Fibroblast of peridontal ligament (primary cell): ENCODE data around the gene CAMK1D.

Experiments used
- DNase-seq: peaks from one replicate; pipeline ENCODE4 v3.0.0-alpha.2; 2010; ENCODE audit errors: extremely low read depth

CAMK1D gene

DNA sequence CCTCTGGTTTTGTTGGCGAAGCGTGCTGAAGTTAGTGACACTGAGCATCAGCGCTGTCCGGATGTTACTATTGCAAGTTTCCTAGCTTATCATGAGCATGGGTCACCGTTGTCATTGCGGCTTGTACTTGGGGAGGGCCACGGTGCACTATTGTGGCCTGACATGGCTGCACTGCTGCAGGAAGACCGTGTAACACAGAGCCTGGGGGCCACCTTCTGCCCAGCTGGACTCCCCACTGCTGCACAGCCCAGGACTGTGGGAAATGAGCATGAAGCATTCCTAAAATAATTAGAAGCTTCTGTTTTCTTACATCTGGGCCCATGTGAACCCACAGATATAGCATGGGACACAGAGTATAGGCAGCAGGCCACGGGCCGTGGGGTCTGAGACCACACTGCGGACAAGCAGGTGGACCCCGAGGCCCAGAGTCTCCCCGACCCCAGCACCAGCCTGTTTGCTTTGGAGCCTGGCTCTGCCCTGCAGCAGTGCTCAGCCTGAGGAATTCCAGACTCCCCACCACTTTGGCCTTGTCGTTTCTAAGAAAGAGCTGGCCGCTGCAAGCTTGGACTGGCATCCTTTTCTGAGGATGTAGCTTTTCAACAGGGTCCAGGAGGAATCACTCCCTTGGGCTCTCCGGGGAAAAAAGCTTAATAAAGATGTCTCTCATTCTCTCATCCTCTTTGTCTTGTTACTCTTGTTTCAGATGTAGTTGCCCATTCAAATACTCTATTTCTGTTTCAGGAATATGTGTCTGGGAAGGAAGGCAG, 473.0 kb downstream of the CAMK1D start:
- no peak for DNase-seq

DNA sequence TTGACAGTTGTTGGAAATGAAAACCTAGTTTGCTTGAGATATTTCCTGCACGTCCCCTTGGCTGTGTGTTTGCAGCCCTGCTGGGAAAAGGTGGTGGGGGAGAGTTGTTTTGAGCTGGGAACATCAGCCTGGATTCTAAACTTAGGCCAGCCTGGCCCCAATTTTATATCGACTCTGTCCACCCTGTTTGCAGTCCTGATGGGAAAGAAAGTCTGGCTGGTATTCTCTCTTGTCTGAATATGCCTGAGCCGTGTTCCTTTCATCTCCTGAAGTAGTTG, 473.5 kb downstream of the CAMK1D start:
- DNase-seq = no peak

DNA sequence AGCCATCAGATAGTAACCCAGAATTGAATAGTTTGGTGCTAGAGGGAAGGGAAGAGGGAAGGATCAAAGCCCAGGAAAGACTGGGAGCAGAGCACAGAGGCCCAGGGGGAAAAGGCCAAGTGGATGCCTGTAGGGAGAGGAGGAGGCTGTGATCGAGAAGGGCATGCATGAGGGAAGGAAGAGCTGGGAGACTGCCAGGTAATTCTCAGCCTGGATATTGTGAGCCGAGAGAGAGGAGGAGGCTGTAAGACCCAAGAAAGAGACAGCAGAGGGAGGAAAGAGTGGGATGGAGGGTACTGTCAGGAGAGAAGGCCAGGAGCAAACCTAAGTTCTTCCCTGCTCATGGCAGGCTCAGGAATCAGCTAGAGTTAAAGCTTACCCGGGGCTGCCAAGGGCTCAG, 474.0 kb downstream of the CAMK1D start:
- DNase-seq = no peak

DNA sequence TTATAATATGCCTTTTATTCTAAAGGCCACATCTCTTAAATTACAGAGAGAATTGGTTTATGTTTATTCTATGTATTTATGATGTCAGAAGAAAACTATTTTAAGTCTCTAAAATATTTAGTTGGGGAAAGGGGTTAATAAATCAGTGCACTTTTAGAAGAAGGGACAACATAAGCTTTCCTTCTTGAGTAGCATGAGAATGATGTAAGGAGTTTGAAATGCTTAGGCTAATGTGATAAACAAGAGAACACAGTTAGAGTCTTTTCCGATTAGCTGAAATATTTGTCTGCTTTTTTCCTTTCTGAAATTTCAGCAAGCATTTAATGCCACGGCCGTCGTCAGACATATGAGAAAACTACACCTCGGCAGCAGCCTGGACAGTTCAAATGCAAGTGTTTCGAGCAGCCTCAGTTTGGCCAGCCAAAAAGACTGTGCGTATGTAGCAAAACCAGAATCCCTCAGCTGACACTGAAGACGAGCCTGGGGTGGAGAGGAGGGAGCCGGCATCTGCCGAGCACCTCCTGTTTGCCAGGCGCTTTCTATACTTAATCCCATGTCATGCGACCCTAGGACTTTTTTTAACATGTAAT, 476.0 kb downstream of the CAMK1D start:
- DNase-seq = peak; percentile 2

DNA sequence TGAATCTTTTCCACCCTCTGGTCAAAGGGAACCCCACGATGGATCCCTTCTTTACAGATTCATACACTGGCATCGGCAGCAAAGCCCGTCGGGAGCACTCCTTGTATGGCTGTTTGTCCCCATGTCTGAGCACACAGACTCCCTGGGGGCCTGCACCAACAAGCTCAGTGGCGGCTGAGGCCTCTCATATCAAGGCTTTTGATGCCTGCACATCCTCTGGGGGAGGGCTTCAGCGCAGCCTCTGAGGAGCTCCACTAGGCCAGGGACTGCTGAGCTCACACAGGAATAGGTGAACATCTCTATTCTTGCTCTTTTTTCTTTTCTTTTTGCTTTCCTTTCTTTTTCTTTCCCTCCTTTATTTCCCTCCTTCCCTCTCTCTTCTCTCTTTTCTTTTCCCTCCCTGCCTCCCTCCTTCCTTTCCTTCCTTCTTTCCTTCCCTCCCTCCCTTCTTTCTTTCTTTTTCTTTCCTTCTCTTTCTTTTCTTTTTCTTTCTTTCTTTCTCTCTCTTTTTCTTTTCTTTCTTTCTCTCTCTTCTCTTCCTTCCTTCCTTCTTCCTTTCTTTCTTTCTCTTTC, 477.5 kb downstream of the CAMK1D start:
- no peak for DNase-seq

DNA sequence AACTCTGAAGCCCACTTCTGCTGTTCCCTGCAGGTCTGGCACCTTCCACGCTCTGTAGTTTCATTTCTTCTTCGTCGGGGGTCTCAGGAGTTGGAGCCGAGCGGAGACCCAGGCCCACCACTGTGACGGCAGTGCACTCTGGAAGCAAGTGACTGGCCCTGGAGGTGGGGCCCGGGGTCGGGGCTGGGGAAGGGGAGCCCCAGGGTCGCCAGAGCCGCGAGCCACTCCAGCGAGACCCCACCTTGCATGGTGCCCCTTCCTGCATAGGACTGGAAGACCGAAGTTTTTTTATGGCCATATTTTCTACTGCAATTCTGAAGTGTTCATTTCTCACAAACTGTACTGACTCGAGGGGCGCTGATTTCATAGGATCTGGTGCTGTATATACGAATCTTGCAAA, 479.4 kb downstream of the CAMK1D start:
- DNase-seq = no peak

DNA sequence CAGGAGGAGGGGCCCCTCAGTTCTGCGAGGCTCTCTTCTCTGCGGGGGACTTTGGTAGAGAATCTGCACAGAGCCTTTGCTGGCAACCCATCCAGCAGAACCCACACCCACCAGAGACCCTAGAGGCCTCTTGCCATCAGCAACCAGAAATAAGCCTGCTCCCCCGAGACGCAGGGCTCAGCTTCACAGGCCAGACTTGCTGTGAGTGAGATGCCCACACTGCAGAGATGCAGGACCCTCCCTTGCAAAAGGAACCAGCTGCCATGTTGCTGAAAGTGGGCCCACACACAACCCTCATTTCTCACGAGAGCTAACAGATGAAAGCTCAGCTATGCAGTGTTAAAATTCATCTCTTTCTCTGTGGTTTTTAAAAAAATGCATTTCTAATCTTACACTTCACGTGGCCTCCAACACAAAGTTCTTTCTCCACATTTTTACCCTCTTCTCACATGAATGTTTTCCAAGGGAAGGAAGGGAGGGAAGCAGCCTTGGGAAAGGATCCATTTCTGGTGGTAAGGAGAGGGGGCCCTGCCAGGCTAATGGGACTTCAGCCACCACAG, 480.6 kb downstream of the CAMK1D start:
- no peak for DNase-seq

DNA sequence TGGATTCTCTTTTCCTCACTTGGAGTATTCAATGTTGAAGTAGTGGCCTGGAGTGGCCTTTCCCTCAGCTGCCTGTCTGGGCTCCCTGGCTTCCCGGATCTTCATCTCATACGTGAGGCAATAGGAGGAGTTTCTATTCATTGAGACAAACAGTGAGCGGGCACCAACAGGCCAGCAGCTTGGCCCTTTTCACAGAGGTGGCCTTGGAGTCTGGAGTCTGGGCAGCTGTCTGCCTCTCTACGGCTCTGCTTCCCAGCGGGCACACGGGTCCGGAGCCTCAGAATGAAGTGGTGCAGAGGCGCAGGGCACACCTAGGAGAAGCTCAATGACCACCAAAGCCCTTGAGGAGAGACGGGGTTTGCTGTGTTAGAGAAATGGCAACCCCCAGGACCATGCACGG, 482.7 kb downstream of the CAMK1D start:
- no peak for DNase-seq

DNA sequence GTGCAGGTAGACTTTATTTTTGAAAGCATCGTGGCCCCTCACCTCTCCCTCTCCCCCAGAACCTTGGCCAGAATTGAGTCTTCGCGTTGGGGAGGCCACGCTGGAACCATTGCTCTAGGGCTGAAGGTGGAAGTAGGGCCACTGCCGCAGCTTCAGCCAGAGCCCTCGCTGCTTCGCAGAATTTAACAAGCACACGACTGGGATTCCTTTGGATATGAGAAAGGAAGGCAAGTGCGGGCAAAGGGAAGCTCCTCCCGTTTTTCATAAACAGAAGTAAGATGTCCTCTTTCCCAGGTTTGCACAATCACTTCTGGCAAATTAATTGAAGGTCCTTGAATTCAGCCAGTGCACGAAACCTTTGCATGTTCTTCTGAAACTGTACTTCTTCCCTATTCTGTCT, 484.1 kb downstream of the CAMK1D start:
- no peak for DNase-seq

DNA sequence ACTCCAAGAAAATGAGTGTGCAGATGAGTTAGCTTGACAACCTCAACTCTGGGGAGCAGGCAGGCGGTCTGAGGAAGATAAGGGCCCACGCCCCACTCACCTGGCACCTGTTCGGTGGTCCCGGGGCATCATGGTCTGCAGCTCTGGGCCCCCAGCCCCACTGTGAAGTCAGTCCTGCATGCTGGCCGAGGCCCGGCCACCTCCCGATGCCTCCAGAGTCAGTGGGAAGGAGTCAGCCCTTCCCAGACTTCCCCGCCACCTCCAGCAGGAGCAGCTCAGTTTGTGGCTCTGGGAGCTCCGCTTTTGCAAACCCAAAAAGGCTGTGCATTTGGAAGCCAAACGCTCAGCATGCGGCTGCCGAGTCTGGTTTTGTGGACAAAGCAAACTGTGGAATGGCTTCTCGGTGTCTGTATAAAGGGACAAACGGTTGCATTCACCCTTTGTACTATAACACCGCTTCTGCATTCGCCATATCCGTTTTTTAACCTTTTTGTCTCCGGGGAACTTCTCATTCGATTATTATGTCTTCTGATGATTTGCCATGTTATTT, 484.8 kb downstream of the CAMK1D start:
- no peak for DNase-seq

DNA sequence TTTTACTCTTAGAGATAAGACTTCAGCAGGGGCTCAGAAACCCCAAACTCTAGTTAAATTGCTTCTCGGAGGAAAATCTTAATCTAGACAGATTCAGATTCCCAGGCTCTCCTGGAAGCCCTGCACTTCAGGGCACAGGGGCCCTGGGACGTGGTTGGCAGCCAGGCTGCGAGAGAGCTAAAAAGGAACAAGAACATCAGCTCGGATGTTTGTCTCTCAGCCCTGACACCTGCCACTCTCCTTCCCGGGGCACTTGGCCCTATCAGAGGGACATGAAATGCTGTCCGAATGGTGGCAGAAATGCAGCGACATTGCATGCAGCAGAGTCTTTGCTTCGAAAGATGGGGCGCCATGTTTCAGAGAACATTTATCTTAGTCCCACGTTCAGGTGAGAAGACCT, 485.4 kb downstream of the CAMK1D start:
- no peak for DNase-seq

DNA sequence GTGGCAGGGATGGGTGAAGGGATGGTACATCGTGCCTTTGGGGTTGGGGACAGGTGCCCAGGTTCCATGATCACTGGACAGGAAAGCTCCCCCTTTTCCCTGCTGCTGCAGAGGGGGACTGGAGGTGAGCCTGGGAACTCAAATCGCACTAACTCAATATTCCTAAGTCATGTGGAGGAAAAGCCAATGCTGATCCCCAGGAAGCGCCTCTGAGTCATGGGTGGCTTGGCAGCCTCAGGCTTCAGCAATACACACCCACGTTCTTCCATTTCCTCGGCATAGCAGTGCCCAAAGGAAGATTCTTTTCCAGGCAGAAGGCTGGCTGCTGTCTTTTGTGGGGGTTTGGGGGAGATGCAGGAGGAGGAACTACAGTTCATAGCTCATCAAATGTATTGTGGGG, 486.4 kb downstream of the CAMK1D start:
- DNase-seq = peak; percentile 6

DNA sequence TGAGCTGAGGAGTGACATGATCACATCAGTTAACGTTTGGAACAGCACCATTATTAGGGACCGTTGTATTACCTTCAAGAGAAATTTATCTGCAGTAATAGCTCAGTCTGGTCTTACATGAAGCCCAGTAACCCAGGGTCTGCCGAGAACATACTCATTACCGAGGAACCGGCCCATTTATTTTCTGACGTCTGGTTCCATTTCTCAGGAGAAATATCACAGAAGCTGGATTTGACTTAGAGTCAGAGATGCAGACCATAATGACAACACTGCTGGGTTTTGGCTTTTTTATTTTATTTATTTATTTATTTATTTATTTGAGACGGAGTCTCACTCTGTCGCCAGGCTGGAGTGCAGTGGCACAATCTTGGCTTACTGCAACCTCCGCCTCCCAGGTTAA, 489.0 kb downstream of the CAMK1D start:
- no peak for DNase-seq

DNA sequence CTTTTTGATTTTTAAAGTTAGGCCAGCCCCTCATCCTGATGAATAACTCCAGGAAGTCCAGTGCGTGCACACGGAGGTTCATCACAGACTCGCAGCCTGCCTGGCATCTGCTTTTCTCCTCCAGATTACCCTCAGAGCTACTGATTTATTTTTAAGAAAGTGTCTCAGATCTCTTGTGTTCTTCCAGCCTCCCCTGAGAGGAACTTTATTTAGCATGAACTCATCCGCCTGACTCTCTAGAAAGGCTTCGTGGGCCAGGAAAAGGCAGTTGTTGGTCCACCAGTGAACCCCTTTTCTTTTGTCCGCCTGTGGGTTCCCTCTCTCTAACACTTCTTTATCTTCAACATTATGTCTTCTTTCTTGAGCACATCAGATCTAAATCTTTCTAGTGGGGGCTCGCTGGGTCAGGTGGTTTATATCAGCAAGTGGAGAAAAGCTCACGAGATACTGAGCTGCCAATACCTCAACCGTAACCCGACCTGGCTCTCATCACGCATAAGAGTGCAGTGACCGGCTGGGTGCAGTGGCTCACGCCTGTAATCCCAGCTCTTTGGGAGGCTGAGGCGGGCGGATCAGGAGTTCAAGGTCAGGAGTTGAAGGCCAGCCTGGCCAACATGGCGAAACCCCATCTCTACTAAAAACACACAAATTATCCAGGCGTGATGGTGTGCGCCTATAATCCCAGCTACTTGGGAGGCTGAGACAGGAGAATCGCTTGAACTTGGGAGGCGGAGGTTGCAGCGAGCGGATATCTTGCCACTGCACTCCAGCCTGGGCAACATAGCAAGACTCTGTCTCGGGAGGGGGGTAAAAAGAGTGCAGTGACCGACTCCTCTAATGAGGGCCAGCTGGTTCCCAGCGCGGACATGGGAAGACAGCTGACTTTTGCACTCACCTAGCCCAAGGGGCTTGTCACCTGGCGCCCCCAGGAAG, 489.9 kb downstream of the CAMK1D start:
- no peak for DNase-seq

DNA sequence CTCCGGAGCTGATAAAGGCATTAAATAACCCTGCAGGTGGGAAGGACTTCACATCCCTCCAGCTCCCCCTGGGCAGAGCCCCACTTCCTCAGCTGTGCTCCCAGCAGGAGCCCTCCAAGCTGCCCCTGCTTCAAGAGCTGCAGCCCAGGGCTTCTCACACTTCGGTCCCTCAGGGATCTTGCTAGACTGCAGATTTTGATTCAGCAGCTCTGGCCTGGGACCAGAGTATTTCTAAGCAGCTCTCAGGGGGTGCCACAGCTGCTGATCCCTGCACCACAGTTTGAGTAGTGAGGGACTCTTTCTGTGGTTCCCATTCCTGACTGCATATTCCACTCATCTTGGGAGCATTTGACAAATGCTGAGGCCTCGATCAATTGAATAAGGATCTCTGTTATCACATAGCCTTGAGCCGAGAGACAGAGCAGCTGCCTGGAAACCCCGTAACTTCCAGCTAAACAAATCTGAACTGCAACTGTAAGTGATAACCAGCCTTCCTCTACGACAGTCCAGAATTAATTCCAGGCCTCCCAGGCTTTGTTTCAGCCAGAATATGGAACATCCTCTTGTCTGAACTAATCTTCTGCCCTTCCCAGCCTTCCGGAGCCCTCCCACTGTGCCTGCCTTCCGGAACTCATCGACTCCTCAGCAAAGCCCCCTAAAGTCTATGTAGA, 490.7 kb downstream of the CAMK1D start:
- DNase-seq = no peak

DNA sequence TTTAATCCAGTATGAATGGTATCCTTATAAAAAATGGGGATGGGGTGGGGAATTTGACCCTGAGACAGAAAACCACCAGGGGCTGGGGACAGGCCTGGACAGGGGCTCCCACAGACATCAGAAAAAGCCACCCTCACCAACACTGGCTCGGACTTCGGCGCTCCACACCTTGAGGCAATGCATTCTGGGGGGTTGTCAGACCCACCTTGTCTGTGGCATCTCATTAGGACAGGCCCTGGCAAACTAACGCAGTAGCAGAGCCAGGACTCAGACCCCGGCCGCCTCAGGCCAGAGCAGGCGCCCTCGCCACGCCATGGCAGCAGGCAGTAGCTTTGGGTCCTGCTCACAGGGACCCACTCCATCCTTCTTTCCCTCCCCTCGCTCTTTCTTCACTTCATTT, 492.1 kb downstream of the CAMK1D start:
- no peak for DNase-seq

DNA sequence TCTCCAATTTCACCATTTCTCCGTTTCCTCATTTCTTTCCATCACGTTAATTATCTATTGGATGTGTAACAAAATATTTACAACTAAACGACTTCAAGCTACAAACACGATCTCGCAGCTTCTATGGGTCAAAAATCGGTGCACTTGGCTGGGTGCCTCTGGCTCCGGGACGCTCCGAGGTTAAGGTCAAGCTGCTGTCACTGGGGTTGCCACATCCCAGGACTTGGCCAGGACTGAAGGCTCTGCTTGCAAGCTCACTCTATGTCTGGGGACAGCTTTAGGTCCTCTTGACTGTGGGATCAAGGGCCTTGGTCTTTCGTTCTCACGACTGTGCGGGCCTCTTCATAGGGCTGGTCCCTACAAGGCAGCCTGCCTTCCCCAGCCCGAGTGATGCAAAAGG, 492.5 kb downstream of the CAMK1D start:
- DNase-seq = no peak

DNA sequence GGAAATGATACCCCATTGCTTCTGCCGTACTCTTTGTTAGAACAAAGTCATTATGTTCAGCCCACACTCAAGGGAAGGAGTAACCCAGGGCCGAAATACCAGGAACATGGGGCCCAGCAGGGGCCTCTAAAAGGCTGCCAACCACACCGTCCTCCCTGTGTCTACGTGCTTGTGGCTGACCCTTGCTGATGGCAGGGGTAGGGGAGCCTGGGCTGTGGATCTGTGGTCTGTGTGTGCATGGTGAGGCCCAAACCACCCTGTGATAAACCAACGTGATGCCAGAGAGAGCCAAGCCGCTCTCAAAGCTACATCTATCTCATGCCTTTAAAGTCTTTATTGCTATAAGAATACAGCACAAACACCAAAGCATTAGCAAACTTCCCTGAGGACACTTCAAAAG, 493.0 kb downstream of the CAMK1D start:
- DNase-seq = no peak

DNA sequence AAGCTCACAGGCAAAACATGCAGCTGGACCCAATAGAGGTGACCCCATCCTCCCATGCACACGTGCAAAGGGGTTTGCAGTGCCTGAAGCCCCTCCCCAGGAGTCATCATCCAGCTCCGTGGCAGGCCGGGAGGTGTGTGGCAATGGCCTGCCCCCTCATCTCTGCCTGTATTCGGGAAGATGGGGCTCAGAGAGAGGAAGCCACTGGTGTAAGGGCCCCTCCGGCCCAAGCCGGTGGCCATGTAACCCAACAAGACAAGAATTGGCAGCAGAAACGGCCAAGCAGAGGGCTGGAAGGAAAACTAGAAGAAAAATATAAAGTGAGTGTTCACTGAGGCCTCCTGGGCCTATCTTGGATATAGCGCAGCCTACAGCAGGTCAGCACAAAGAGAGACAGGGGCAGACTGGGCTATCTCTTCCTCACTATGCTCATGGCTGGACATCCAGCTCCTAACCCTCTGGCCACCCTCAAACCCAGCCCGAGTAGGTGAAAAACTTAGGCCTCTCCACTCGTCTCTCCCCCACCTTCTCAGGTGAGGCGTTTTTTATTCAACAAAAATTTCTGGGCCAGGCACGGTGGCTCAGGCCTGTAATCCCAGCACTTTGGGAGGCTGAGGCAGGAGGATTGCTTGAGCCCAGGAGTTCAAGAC, 494.1 kb downstream of the CAMK1D start:
- DNase-seq = no peak

DNA sequence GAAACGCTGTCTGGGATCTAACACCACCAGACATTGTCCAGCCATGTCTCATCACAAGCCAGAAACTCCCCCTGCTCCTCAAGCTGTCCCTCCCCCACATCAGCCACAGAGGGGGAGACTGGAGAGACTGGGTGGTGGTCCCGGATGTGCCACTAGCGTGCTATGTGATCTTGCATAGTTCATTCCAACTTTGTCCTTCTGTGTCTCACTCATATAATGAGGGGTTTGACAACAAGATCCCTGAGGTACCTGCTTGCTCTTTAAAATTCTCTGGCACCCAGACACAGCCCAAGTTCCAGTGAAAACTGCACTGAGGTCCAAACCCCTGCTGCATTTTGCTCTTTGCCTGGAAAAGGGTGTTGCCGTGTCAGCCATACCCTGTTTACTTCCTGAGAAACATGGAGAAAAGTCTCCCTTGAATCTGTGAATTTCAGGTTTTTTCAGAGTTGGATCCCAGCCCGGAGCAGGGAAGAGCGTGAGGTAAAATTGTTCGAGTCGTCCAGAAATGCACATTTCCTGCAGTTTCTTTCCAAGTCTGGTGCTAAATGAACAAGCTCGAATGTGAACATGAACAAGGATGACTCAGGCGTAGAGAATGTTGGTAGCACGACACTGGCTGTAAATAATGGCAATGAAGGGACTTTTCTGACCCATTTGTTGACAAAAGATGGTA, 495.6 kb downstream of the CAMK1D start:
- DNase-seq = peak; percentile 35
